Aorta (tissue), 5 donors: Measurements from ENCODE around the gene HCN4. TPM values are rescaled to one million over a fixed set of nuclear protein-coding genes. Genes with fewer than 3 reads are reported as not detected.

Experiments
- ATAC-seq: fragments of 200-7000 bp; cut with Tn5 transposase; one replicate; pipeline ENCODE4 v1.9.1; 2022; ENCODE audit warnings: moderate library complexity; ENCODE audit not compliant: low FRiP score
- DNase-seq, 2 donors: peaks; one replicate each; pipeline ENCODE4 v3.0.0-alpha.2; 2020
- H3K27ac ChIP-seq, 2 donors: one replicate each; pipeline ENCODE4 v1.5.1; 2013; ENCODE audit warnings: low read length in 2 of 2, mild to moderate bottlenecking in 2 of 2, moderate library complexity in 2 of 2, control low read depth in 1 of 2, inconsistent platforms in 1 of 2, low read depth in 1 of 2
- H3K27me3 ChIP-seq, 2 donors: one replicate each; pipeline ENCODE4 v1.6.1; 2013; ENCODE audit warnings: control low read depth in 1 of 2, low read length in 1 of 2, mild to moderate bottlenecking in 1 of 2, moderate library complexity in 1 of 2; ENCODE audit not compliant: insufficient read depth in 2 of 2, control insufficient read depth in 1 of 2
- H3K36me3 ChIP-seq, 2 donors: one replicate each; pipeline ENCODE4 v1.6.1; 2013; ENCODE audit warnings: control low read depth in 1 of 2, low read length in 1 of 2, mild to moderate bottlenecking in 1 of 2; ENCODE audit not compliant: insufficient read depth in 2 of 2, control insufficient read depth in 1 of 2
- H3K4me1 ChIP-seq, 2 donors: one replicate each; pipeline ENCODE4 v1.6.1; 2013; ENCODE audit warnings: low read length in 2 of 2, control low read depth in 1 of 2, mild to moderate bottlenecking in 1 of 2, moderate library complexity in 1 of 2; ENCODE audit not compliant: insufficient read depth in 2 of 2, control insufficient read depth in 1 of 2
- H3K4me3 ChIP-seq, 2 donors: one replicate each; pipeline ENCODE4 v1.5.1; 2013; ENCODE audit warnings: low read length in 2 of 2, control low read depth in 1 of 2, mild to moderate bottlenecking in 1 of 2
- H3K9me3 ChIP-seq: one replicate; pipeline ENCODE4 v1.6.1; 2013; ENCODE audit warnings: mild to moderate bottlenecking, low read length; ENCODE audit not compliant: control insufficient read depth
- WGBS, 2 donors: extraction: QIAGEN DNeasy Blood & Tissue Kit; methylation state at CpG; one replicate each; pipeline ENCODE4 v1.1.7; 2013; 5-methylcytosine and 5-hydroxymethylcytosine counted together
- intact Hi-C, 2 donors: fragments of 100-400 bp; cut with DNase I; formaldehyde crosslinking; loops; one replicate each; pipeline versions ENCODE4 v1.14.2 to v1.15.0; 2022
- polyA plus RNA-seq, 2 donors: library from polyadenylated mRNA; stranded (reverse); fragments of 200-250 nt; gene quantifications; one replicate each; pipeline ENCODE4 v1.2.3, GENCODE V29; 2013
- total RNA-seq, 2 donors: library from RNA; stranded (reverse); fragmentation: NEBNext Ultra II Directional; extraction: Animal tissue kit (Norgen Biotek cat#: 25700); gene quantifications; one replicate each; pipeline ENCODE4 v1.2.1, GENCODE V29; 2021
- donor health status: healthy with polysubstance abuse.
- donor health status: Bipolar disorder and iron deficiency.
- donor health status: DM: no; HTN: no; CAD: no.
- donor health status: DM: no; HTN: no; CAD: no.
- donor health status: DM: yes; HTN: yes; CAD: no.

The HCN4 gene
- total and polyA plus RNA-seq, 4 donors, result under 0.01 TPM; not detected in 3

- DNase-seq (no peak), ATAC-seq (no peak)
- WGBS, 2 donors, result 69 to 71% methylated on average over 9 of the region's 9 CpGs
- Histone ChIP-seq H3K4me1 (no peaks in the 10 kb centered on the region), H3K9me3 (no peaks in the 10 kb centered on the region), H3K27ac (no peak overlapping the region), H3K36me3 (no peaks in the 10 kb centered on the region), H3K4me3 (no peak overlapping the region), H3K27me3 (no peaks in the 10 kb centered on the region)
- intact Hi-C loops, result no loop called here
These were observed 10.6 kb downstream of the HCN4 start for GRCh38 chr15:73357999-73358665.

DNA sequence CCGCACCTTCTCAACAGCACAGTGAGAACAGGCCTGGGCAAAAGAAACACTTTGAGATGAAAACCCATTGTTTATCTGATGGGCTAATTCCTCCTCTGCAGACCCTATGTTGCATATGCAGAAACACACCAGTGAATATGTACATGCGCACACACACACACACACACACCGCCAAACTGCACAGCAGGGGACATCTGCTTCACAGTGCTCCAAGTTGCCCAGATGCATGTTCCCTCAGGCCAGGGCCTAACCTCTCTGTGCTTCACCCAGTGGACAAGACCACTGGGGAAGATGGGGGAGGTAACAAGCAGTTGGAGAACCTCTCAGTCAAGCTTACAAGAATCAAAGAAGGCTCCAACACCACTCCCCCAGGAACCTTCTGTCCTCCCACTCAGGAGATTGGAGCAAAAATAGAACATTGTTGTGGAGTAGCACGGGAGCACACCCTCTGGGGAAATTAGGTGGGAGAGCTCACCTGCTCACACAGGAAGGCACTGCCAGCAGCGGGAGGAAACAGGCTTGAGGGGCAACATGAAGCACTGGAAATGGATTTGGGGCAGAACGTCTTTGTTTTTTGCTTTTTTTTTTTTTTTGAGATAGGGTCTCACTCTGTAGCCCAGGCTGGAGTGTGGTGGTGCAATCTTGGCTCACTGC is 13.0 kb downstream of the HCN4 start:
- H3K4me3 ChIP-seq, result no peak overlapping the region
- no peaks in the 10 kb centered on the region for H3K9me3 ChIP-seq
- WGBS, 2 donors, result 76 to 85% methylated on average over 6 of the region's 6 CpGs
- DNase-seq (no peak), ATAC-seq (no peak)
- H3K27me3 ChIP-seq, result no peaks in the 10 kb centered on the region
- H3K36me3 ChIP-seq, result no peaks in the 10 kb centered on the region
- H3K4me1 ChIP-seq, result no peaks in the 10 kb centered on the region
- intact Hi-C loops, result no loop called here
- H3K27ac ChIP-seq, result no peak overlapping the region

- DNase-seq (no peak), ATAC-seq (no peak)
- 86 to 88% methylated on average over 4 of the region's 4 CpGs for WGBS, 2 donors
- H3K4me3 ChIP-seq, result no peak overlapping the region
- intact Hi-C loops, result no loop called here
- no peaks in the 10 kb centered on the region for H3K27me3 ChIP-seq
- no peaks in the 10 kb centered on the region for H3K4me1 ChIP-seq
- H3K9me3 ChIP-seq, result no peaks in the 10 kb centered on the region
- H3K27ac ChIP-seq, result no peak overlapping the region
- no peaks in the 10 kb centered on the region for H3K36me3 ChIP-seq
These were observed 14.5 kb downstream of the HCN4 start for GRCh38 chr15:73354241-73354640.

GRCh38 chr15:73353734-73354133 is 15.0 kb downstream of the HCN4 start:
- WGBS, 2 donors, result 52 to 53% methylated on average over 3 of the region's 3 CpGs
- Histone ChIP-seq H3K9me3 (no peaks in the 10 kb centered on the region), H3K36me3 (no peaks in the 10 kb centered on the region), H3K4me3 (no peak overlapping the region), H3K4me1 (no peaks in the 10 kb centered on the region), H3K27me3 (no peaks in the 10 kb centered on the region), H3K27ac (no peak overlapping the region)
- no peak for ATAC-seq
- intact Hi-C loops, result no loop called here
- no peak for DNase-seq

GRCh38 chr15:73352082-73352481 is 16.7 kb downstream of the HCN4 start:
- Histone ChIP-seq H3K4me1 (no peaks in the 10 kb centered on the region), H3K4me3 (no peak overlapping the region), H3K36me3 (no peaks in the 10 kb centered on the region), H3K9me3 (no peaks in the 10 kb centered on the region), H3K27me3 (no peaks in the 10 kb centered on the region), H3K27ac (no peak overlapping the region)
- intact Hi-C loops, result no loop called here
- DNase-seq (no peak), ATAC-seq (no peak)
- 46 to 51% methylated on average over 10 of the region's 10 CpGs for WGBS, 2 donors

- Histone ChIP-seq H3K9me3 (no peaks in the 10 kb centered on the region), H3K4me3 (no peak overlapping the region), H3K36me3 (no peaks in the 10 kb centered on the region), H3K27me3 (no peaks in the 10 kb centered on the region), H3K27ac (no peak overlapping the region), H3K4me1 (no peaks in the 10 kb centered on the region)
- ATAC-seq, result no peak
- intact Hi-C loops, result no loop called here
- no peak for DNase-seq
These were observed 19.6 kb downstream of the HCN4 start for GRCh38 chr15:73349191-73349590.

- Histone ChIP-seq H3K4me3 (no peak overlapping the region), H3K36me3 (no peaks in the 10 kb centered on the region), H3K9me3 (peaks cover 5% of the 10 kb centered on the region), H3K27me3 (no peaks in the 10 kb centered on the region), H3K4me1 (no peaks in the 10 kb centered on the region), H3K27ac (no peak overlapping the region)
- peak in 1 of 2 donors; percentile 83 for DNase-seq
- 25% methylated on average over 9 of the region's 9 CpGs for WGBS, 2 donors
- no peak for ATAC-seq
- intact Hi-C loops, result no loop called here
These were observed 21.9 kb downstream of the HCN4 start for GRCh38 chr15:73346735-73347312.

DNA sequence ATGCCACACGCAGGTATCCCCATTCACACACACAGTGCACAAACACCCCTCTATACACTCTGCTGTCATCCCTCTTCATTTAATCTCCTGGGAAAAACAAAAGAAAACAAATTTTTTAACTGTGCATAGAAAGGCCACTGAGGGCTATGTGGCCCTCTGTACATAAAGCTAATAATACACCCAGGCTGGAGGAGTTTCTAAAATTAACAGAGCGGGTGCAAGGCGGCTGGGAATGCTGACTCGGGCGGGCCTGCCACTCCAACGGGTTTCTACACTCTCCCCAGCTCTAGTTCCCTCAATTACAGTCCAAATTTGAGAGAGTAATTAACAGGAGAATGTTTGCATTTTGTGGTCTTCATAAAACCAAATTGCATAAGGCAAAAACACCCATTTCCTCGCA is 23.1 kb downstream of the HCN4 start:
- intact Hi-C loops, result no loop called here

GRCh38 chr15:73344056-73344455 is 24.7 kb downstream of the HCN4 start:
- ATAC-seq (no peak), DNase-seq (no peak)
- WGBS, 2 donors, result 82 to 88% methylated on average over 3 of the region's 3 CpGs
- Histone ChIP-seq H3K36me3 (no peaks in the 10 kb centered on the region), H3K4me1 (no peaks in the 10 kb centered on the region), H3K27me3 (no peaks in the 10 kb centered on the region), H3K4me3 (no peak overlapping the region), H3K9me3 (peaks cover 5% of the 10 kb centered on the region), H3K27ac (no peak overlapping the region)
- intact Hi-C loops, result no loop called here

More for the DNA sequence above, 23.1 kb downstream of the HCN4 start:
- Histone ChIP-seq H3K27ac (no peak overlapping the region), H3K27me3 (no peaks in the 10 kb centered on the region), H3K9me3 (peaks cover 5% of the 10 kb centered on the region), H3K4me1 (no peaks in the 10 kb centered on the region), H3K36me3 (no peaks in the 10 kb centered on the region), H3K4me3 (no peak overlapping the region)
- ATAC-seq, result no peak
- 50 to 56% methylated on average over 7 of the region's 7 CpGs for WGBS, 2 donors
- no peak for DNase-seq
